Measurements from ENCODE around the gene SORCS2. TPM values are rescaled to one million over a fixed set of nuclear protein-coding genes. Genes with fewer than 3 reads are reported as not detected.
"Not testable (repeated sequence)": the region's sequence is repeated elsewhere in the genome, so short reads cannot be mapped to it uniquely, and the experiment has no call there.

The SORCS2 gene
- total RNA-seq, 1 donor from 2014 or later = 3.0 TPM

- TF ChIP-seq CTCF (IDR thresholded peaks at IDR 0.05) = no peak
- peaks cover 6% of the 10 kb centered on the region for H3K27me3 Mint-ChIP-seq (ENCODE audit: unreplicated experiment)
- H3K4me1 Mint-ChIP-seq (ENCODE audit: unreplicated experiment) = no peaks in the 10 kb centered on the region
- no peak overlapping the region for H3K4me3 Mint-ChIP-seq (ENCODE audit: unreplicated experiment)
- H3K9me3 Mint-ChIP-seq (ENCODE audit: unreplicated experiment) = peaks cover 6% of the 10 kb centered on the region
- H3K27ac Mint-ChIP-seq (ENCODE audit: unreplicated experiment) = no peak overlapping the region
- no peak for DNase-seq (ENCODE audit: extremely low spot score, unreplicated experiment)
- no peaks in the 10 kb centered on the region for H3K36me3 Mint-ChIP-seq (ENCODE audit: unreplicated experiment)
Measured at GRCh38 chr4:7600247-7600646, 407.9 kb downstream of the SORCS2 start.

- not testable (repeated sequence) for H3K36me3 Mint-ChIP-seq (ENCODE audit: unreplicated experiment); DNase-seq (ENCODE audit: extremely low spot score, unreplicated experiment); H3K4me3 Mint-ChIP-seq (ENCODE audit: unreplicated experiment); H3K9me3 Mint-ChIP-seq (ENCODE audit: unreplicated experiment); H3K27me3 Mint-ChIP-seq (ENCODE audit: unreplicated experiment); H3K4me1 Mint-ChIP-seq (ENCODE audit: unreplicated experiment); H3K27ac Mint-ChIP-seq (ENCODE audit: unreplicated experiment)
Measured at GRCh38 chr4:7602166-7602565, 409.8 kb downstream of the SORCS2 start.

DNA sequence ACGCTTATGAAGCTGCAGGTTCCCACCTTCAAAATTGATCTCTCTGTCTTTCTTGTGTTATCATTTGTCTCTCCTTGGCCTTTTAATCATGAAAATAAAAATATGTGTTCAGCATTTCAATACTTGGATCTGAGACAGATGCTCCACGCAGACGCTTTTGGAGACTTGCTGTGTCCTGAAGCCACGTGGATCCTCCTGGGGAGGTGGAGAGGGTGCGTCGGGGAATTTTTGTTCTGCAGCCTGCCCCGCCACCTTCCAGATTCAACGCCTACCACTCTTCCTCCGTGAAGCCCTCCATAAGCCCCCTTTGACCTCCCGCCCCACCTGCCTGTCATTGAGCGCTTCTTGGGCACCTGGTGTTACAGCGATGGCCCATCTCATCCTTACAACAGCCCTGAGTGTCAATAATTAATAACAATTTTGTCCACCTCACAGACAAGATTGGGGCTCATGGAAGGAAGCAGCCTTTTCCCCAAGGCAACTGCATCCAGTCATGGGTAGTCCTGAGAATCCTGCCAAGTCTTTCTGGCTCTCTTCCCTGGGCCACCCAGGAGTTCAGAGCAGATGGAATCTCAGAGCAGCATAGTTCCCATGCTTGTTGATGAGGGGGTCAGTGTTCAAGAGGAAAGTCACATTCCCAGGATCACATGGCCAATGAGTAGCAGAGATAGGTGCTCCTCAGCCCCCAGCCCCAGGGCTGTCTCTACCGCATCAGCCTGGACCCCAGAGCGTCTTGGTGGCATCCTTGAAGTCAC lies 415.0 kb downstream of the SORCS2 start:
- Mint-ChIP-seq H3K36me3 (ENCODE audit: unreplicated experiment) (no peaks in the 10 kb centered on the region), H3K4me3 (ENCODE audit: unreplicated experiment) (no peak overlapping the region), H3K27ac (ENCODE audit: unreplicated experiment) (no peak overlapping the region), H3K27me3 (ENCODE audit: unreplicated experiment) (no peaks in the 10 kb centered on the region), H3K4me1 (ENCODE audit: unreplicated experiment) (no peaks in the 10 kb centered on the region), H3K9me3 (ENCODE audit: unreplicated experiment) (peaks cover 6% of the 10 kb centered on the region)
- DNase-seq (ENCODE audit: extremely low spot score, unreplicated experiment) = no peak
- TF ChIP-seq CTCF (IDR thresholded peaks at IDR 0.05) = no peak

DNA sequence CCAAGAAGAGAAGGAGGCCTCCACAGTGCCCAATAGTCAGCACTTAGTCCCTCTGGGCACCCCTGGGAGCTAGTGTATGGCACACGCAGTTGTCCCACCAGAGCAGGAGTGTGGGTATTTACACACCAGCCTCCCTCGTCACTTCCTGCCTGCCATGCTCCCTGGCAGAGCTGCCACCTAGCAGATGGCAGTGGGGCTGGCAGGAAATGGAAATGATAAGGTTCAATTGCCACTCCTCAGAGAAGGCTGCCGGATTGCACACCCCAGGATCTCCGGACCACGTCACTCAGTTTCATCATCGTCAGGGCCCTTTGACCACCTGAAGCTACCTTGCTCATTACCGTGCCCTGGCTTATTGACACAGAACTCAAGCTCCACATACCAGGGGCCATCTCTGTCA lies 415.7 kb downstream of the SORCS2 start:
- Mint-ChIP-seq H3K27me3 (ENCODE audit: unreplicated experiment) (no peaks in the 10 kb centered on the region), H3K9me3 (ENCODE audit: unreplicated experiment) (peaks cover 6% of the 10 kb centered on the region), H3K4me1 (ENCODE audit: unreplicated experiment) (no peaks in the 10 kb centered on the region), H3K27ac (ENCODE audit: unreplicated experiment) (no peak overlapping the region), H3K36me3 (ENCODE audit: unreplicated experiment) (no peaks in the 10 kb centered on the region), H3K4me3 (ENCODE audit: unreplicated experiment) (no peak overlapping the region)
- no peak for TF ChIP-seq CTCF (IDR thresholded peaks at IDR 0.05)
- no peak for DNase-seq (ENCODE audit: extremely low spot score, unreplicated experiment)

DNA sequence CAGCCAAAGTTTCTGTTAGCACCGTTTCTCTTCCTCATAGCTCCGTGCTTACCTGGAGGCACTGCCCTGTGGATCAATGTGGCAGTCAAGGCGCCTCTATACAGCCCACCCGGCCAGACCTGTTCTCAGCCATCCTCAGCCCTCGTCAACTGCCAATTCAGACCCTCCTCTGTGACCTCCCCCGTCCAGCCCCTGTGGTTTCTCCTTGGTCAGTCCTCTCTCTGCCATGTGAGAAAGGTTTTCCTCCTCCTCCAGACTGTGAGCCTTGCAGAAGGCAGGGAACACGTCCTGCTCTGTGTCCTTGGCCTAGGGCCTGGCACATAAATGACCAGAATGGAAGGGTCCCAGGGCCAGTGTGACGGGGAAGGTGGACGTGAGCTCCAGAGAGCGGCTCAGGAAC lies 417.0 kb downstream of the SORCS2 start:
- TF ChIP-seq CTCF (IDR thresholded peaks at IDR 0.05) = no peak
- Mint-ChIP-seq H3K4me3 (ENCODE audit: unreplicated experiment) (no peak overlapping the region), H3K4me1 (ENCODE audit: unreplicated experiment) (no peaks in the 10 kb centered on the region), H3K27ac (ENCODE audit: unreplicated experiment) (no peak overlapping the region), H3K9me3 (ENCODE audit: unreplicated experiment) (peaks cover 6% of the 10 kb centered on the region), H3K36me3 (ENCODE audit: unreplicated experiment) (no peaks in the 10 kb centered on the region), H3K27me3 (ENCODE audit: unreplicated experiment) (no peaks in the 10 kb centered on the region)
- DNase-seq (ENCODE audit: extremely low spot score, unreplicated experiment) = no peak
